GM21528 (cell line): ENCODE measurements around the gene NAA11.
"Not testable (repeated sequence)": the region's sequence is repeated elsewhere in the genome, so short reads cannot be mapped to it uniquely, and the experiment has no call there.

Source experiments
- ATAC-seq: cut with Tn5 transposase; IDR thresholded peaks from one replicate; pipeline ENCODE4 v1.9.1; 2021; ENCODE audit warnings: mild to moderate bottlenecking, moderate library complexity; ENCODE audit not compliant: unreplicated experiment, low FRiP score

Gene NAA11

GRCh38 chr4:79311279-79311678 lies 14.6 kb downstream of the NAA11 start:
- ATAC-seq: no peak

- no peak for ATAC-seq
Observed at GRCh38 chr4:79308971-79309370, 16.9 kb downstream of the NAA11 start.

GRCh38 chr4:79308137-79308536 lies 17.7 kb downstream of the NAA11 start:
- ATAC-seq: no peak

- no peak for ATAC-seq
Observed at GRCh38 chr4:79306795-79307194, 19.1 kb downstream of the NAA11 start.

GRCh38 chr4:79300280-79300679 lies 25.6 kb downstream of the NAA11 start:
- ATAC-seq: no peak

GRCh38 chr4:79298484-79298883 lies 27.4 kb downstream of the NAA11 start:
- no peak for ATAC-seq

GRCh38 chr4:79298027-79298426 lies 27.8 kb downstream of the NAA11 start:
- ATAC-seq: no peak

- ATAC-seq: no peak
Observed at GRCh38 chr4:79297479-79297878, 28.4 kb downstream of the NAA11 start.

GRCh38 chr4:79296768-79297428 lies 29.0 kb downstream of the NAA11 start:
- no peak for ATAC-seq

- no peak for ATAC-seq
Observed at GRCh38 chr4:79295086-79295485, 30.8 kb downstream of the NAA11 start.

GRCh38 chr4:79294064-79294463 lies 31.8 kb downstream of the NAA11 start:
- no peak for ATAC-seq

GRCh38 chr4:79292008-79292407 lies 33.9 kb downstream of the NAA11 start:
- no peak for ATAC-seq

GRCh38 chr4:79290376-79290775 lies 35.5 kb downstream of the NAA11 start:
- ATAC-seq: no peak

- ATAC-seq: no peak
Observed at GRCh38 chr4:79288185-79288584, 37.7 kb downstream of the NAA11 start.

GRCh38 chr4:79287718-79288117 lies 38.1 kb downstream of the NAA11 start:
- ATAC-seq: no peak

- ATAC-seq: no peak
Observed at GRCh38 chr4:79287076-79287475, 38.8 kb downstream of the NAA11 start.

GRCh38 chr4:79281566-79282359 lies 44.1 kb downstream of the NAA11 start:
- no peak for ATAC-seq

GRCh38 chr4:79277467-79277866 lies 48.4 kb downstream of the NAA11 start:
- not testable (repeated sequence) for ATAC-seq

- no peak for ATAC-seq
Observed at GRCh38 chr4:79273915-79274314, 51.9 kb downstream of the NAA11 start.

GRCh38 chr4:79272761-79273160 lies 53.1 kb downstream of the NAA11 start:
- no peak for ATAC-seq

- no peak for ATAC-seq
Observed at GRCh38 chr4:79272126-79272525, 53.7 kb downstream of the NAA11 start.

GRCh38 chr4:79267671-79268070 lies 58.2 kb downstream of the NAA11 start:
- ATAC-seq: no peak
